Loucy (cell line): Measurements from ENCODE around the gene PC.

Source experiments
- CTCF ChIP-seq: fragments of 200-600 bp; sonication (generic); conservative IDR thresholded peaks from 2 replicates; pipeline ENCODE4 v1.5.1; 2014; ENCODE audit warnings: mild to moderate bottlenecking, antibody characterized with exemption, low read length
- EZH2phosphoT487 ChIP-seq: fragments of 200-600 bp; IDR thresholded peaks from 2 replicates; pipeline ENCODE4 v1.6.1; 2018; ENCODE audit warnings: antibody characterized with exemption, mild to moderate bottlenecking, moderate library complexity, borderline replicate concordance

GRCh38 chr11:66937193-66937733, 20.9 kb downstream of the PC start:
- TF ChIP-seq CTCF (no peak), EZH2phosphoT487 (no peak)
